ENCODE results near the gene FOXD2. TPM values are rescaled to one million over a fixed set of nuclear protein-coding genes. Genes with fewer than 3 reads are reported as not detected.

FOXD2 gene
- total RNA-seq, 1 experiment from 2014 or later: 0.07 TPM

GRCh38 chr1:47389731-47390130 is 48.1 kb upstream of the FOXD2 start:
- TF ChIP-seq TP53 (CRISPR knock-in tag; IDR thresholded peaks at IDR 0.05): no peak
- TF ChIP-seq PREB (CRISPR knock-in tag; IDR thresholded peaks at IDR 0.05; ENCODE audit: borderline replicate concordance): no peak
- TF ChIP-seq ETV6 (CRISPR knock-in tag; IDR thresholded peaks at IDR 0.05): no peak
- no peak for TF ChIP-seq AFF4 (CRISPR knock-in tag; IDR thresholded peaks at IDR 0.05; ENCODE audit: borderline replicate concordance)
- no peak for TF ChIP-seq PRDM15 (CRISPR knock-in tag; IDR thresholded peaks at IDR 0.05)
- TF ChIP-seq FOXP1 (CRISPR knock-in tag; IDR thresholded peaks at IDR 0.05; ENCODE audit: borderline replicate concordance): no peak
- no peak for TF ChIP-seq FOXK1 (CRISPR knock-in tag; IDR thresholded peaks at IDR 0.05)
- TF ChIP-seq RELA (CRISPR knock-in tag; IDR thresholded peaks at IDR 0.05; ENCODE audit: borderline replicate concordance): no peak
- no peak for TF ChIP-seq ZBTB21 (CRISPR knock-in tag; IDR thresholded peaks at IDR 0.05; ENCODE audit: borderline replicate concordance)
- TF ChIP-seq IRF2 (CRISPR knock-in tag; IDR thresholded peaks at IDR 0.05; ENCODE audit: borderline replicate concordance, low read depth): no peak
- DNase-seq (ENCODE audit: low spot score) (no peak), ATAC-seq (no peak)
- Mint-ChIP-seq H3K27ac (no peak overlapping the region), H3K36me3 (no peaks in the 10 kb centered on the region), H3K4me1 (no peaks in the 10 kb centered on the region), H3K9me3 (no peaks in the 10 kb centered on the region), H3K27me3 (ENCODE audit: low read depth) (peaks cover 33% of the 10 kb centered on the region), H3K4me3 (no peak overlapping the region)
- ChIA-PET POLR2A (interaction anchor here (0.5 kb wide), 1 partner anchor 26 kb away, joined by 3 read pairs; no protein-coding TSS in a partner anchor), CTCF (interaction anchor here (1.3 to 5.5 kb wide), 12 partner anchors 9 to 336 kb away, joined by 3 to 79 read pairs (median 16); partner anchors contain the start of gene FOXD2)

GRCh38 chr1:47390843-47391242 is 47.0 kb upstream of the FOXD2 start:
- no peak for TF ChIP-seq SP1 (CRISPR knock-in tag; conservative IDR thresholded peaks at IDR 0.05)
- TF ChIP-seq MLX (CRISPR knock-in tag; IDR thresholded peaks at IDR 0.05): no peak
- no peak for TF ChIP-seq ZNF232 (CRISPR knock-in tag; IDR thresholded peaks at IDR 0.05)
- no peak for TF ChIP-seq SOX15 (CRISPR knock-in tag; IDR thresholded peaks at IDR 0.05)
- TF ChIP-seq FOXJ3 (CRISPR knock-in tag; IDR thresholded peaks at IDR 0.05; ENCODE audit: borderline replicate concordance): no peak
- no peak for TF ChIP-seq NFYB (CRISPR knock-in tag; conservative IDR thresholded peaks at IDR 0.05; ENCODE audit: low read depth)
- no peak for TF ChIP-seq ZNF317 (CRISPR knock-in tag; IDR thresholded peaks at IDR 0.05; ENCODE audit: borderline replicate concordance, low read depth)
- TF ChIP-seq TEAD4 (CRISPR knock-in tag; IDR thresholded peaks at IDR 0.05): no peak
- no peak for TF ChIP-seq MXD4 (CRISPR knock-in tag; IDR thresholded peaks at IDR 0.05; ENCODE audit: borderline replicate concordance)
- TF ChIP-seq OVOL2 (CRISPR knock-in tag; IDR thresholded peaks at IDR 0.05; ENCODE audit: borderline replicate concordance): no peak
- no peak for TF ChIP-seq NFE2L1 (CRISPR knock-in tag; IDR thresholded peaks at IDR 0.05)
- TF ChIP-seq PRRX2 (CRISPR knock-in tag; IDR thresholded peaks at IDR 0.05): no peak
- TF ChIP-seq KAT7 (CRISPR knock-in tag; IDR thresholded peaks at IDR 0.05; ENCODE audit: borderline replicate concordance): no peak
- TF ChIP-seq ELF4 (CRISPR knock-in tag; IDR thresholded peaks at IDR 0.05; ENCODE audit: low read depth): no peak
- no peak for TF ChIP-seq ATF2 (CRISPR knock-in tag; IDR thresholded peaks at IDR 0.05; ENCODE audit: borderline replicate concordance, low read depth)
- no peak for TF ChIP-seq JAZF1 (CRISPR knock-in tag; IDR thresholded peaks at IDR 0.05)
- no peak for TF ChIP-seq TP53 (CRISPR knock-in tag; IDR thresholded peaks at IDR 0.05)
- Mint-ChIP-seq H3K4me1 (no peaks in the 10 kb centered on the region), H3K4me3 (no peak overlapping the region), H3K27ac (no peak overlapping the region), H3K9me3 (no peaks in the 10 kb centered on the region), H3K36me3 (no peaks in the 10 kb centered on the region), H3K27me3 (ENCODE audit: low read depth) (peaks cover 39% of the 10 kb centered on the region)
- DNase-seq (ENCODE audit: low spot score) (no peak), ATAC-seq (no peak)
- POLR2A ChIA-PET: no interaction called here
- CTCF ChIA-PET: interaction anchor here (1.0 to 5.5 kb wide), 5 partner anchors 28 to 335 kb away, joined by 3 to 79 read pairs (median 35); partner anchors contain the start of gene FOXD2

Data from WTC11 (cell line).